Liver (tissue), 9 donors: ENCODE data around the gene SLC36A3. TPM values are rescaled to one million over a fixed set of nuclear protein-coding genes. Genes with fewer than 3 reads are reported as not detected.

Experiments
- DNase-seq: peaks from one replicate; pipeline ENCODE4 v3.0.0-alpha.2; 2017; ENCODE audit warnings: low spot score
- H3K27ac ChIP-seq, 2 donors: one replicate each; pipeline ENCODE4 v1.7.0; 2013; ENCODE audit warnings: inconsistent platforms in 2 of 2, low read length in 2 of 2, control low read depth in 1 of 2, low read depth in 1 of 2, mild to moderate bottlenecking in 1 of 2
- H3K27me3 ChIP-seq, 4 donors: one replicate each; pipeline versions ENCODE4 v1.6.1 to v1.7.0; 2013; ENCODE audit warnings: low read length in 3 of 4, inconsistent platforms in 1 of 4, mild to moderate bottlenecking in 1 of 4, moderate library complexity in 1 of 4; ENCODE audit not compliant: control insufficient read depth in 4 of 4, insufficient read depth in 4 of 4
- H3K36me3 ChIP-seq, 4 donors: one replicate each; pipeline versions ENCODE4 v1.6.1 to v1.7.0; 2013; ENCODE audit warnings: low read length in 3 of 4, mild to moderate bottlenecking in 3 of 4, low read depth in 1 of 4, moderate library complexity in 1 of 4; ENCODE audit not compliant: control insufficient read depth in 4 of 4, insufficient read depth in 3 of 4
- H3K4me1 ChIP-seq, 4 donors: one replicate each; pipeline versions ENCODE4 v1.6.1 to v1.7.0; 2013; ENCODE audit warnings: low read length in 3 of 4, mild to moderate bottlenecking in 3 of 4, moderate library complexity in 1 of 4; ENCODE audit not compliant: control insufficient read depth in 4 of 4, insufficient read depth in 4 of 4
- H3K4me3 ChIP-seq, 3 donors: one replicate each; pipeline versions ENCODE4 v1.6.1 to v1.7.0; 2013; ENCODE audit warnings: low read length in 3 of 3, control low read depth in 1 of 3, low read depth in 1 of 3, mild to moderate bottlenecking in 1 of 3
- H3K9ac ChIP-seq, 2 donors: one replicate each; pipeline ENCODE4 v1.7.0; 2013; ENCODE audit warnings: low read length in 2 of 2, mild to moderate bottlenecking in 2 of 2, moderate library complexity in 2 of 2, control low read depth in 1 of 2, low read depth in 1 of 2
- H3K9me3 ChIP-seq, 4 donors: one replicate each; pipeline versions ENCODE4 v1.6.1 to v1.7.0; 2013; ENCODE audit warnings: low read length in 3 of 4; ENCODE audit not compliant: control insufficient read depth in 4 of 4
- CTCF ChIP-seq: fragments of 150-350 bp; IDR thresholded peaks from 2 replicates; pipeline ENCODE4 v1.5.1; 2017; ENCODE audit warnings: improper control_type of control experiment, low read depth, low read length; ENCODE audit not compliant: missing input control
- EGR1 ChIP-seq, 2 donors: IDR thresholded peaks; 2 replicates each; pipeline ENCODE4 v1.6.1; 2016 to 2018; ENCODE audit warnings: antibody characterized with exemption in 2 of 2, low read depth in 2 of 2
- FOXA1 ChIP-seq: IDR thresholded peaks from 2 replicates; pipeline ENCODE4 v1.6.1; 2016; ENCODE audit warnings: antibody characterized with exemption
- FOXA2 ChIP-seq: IDR thresholded peaks from 2 replicates; pipeline ENCODE4 v1.6.1; 2016; ENCODE audit warnings: antibody characterized with exemption
- GABPA ChIP-seq, 2 donors: IDR thresholded peaks in 1 of 2; conservative IDR thresholded peaks in 1 of 2; 2 replicates each; pipeline ENCODE4 v1.6.1; 2016; ENCODE audit warnings: antibody characterized with exemption in 2 of 2, mild to moderate bottlenecking in 1 of 2, moderate library complexity in 1 of 2
- HNF4A ChIP-seq, 2 donors: conservative IDR thresholded peaks; 2 replicates each; pipeline ENCODE4 v1.6.1; 2016; ENCODE audit warnings: antibody characterized with exemption in 2 of 2, mild to moderate bottlenecking in 2 of 2
- HNF4G ChIP-seq: IDR thresholded peaks from 2 replicates; pipeline ENCODE4 v1.6.1; 2016; ENCODE audit warnings: antibody characterized with exemption
- JUND ChIP-seq, 2 donors: IDR thresholded peaks; 2 replicates each; pipeline ENCODE4 v1.6.1; 2016; ENCODE audit warnings: antibody characterized with exemption in 2 of 2
- MAX ChIP-seq: IDR thresholded peaks from 2 replicates; pipeline ENCODE4 v1.6.1; 2016; ENCODE audit warnings: antibody characterized with exemption
- NR2F2 ChIP-seq: IDR thresholded peaks from 2 replicates; pipeline ENCODE4 v1.6.1; 2016; ENCODE audit warnings: antibody characterized with exemption
- RAD21 ChIP-seq, 2 donors: IDR thresholded peaks; 2 replicates each; pipeline ENCODE4 v1.6.1; 2016; ENCODE audit warnings: antibody characterized with exemption in 2 of 2, mild to moderate bottlenecking in 2 of 2
- RXRA ChIP-seq, 2 donors: IDR thresholded peaks; 2 replicates each; pipeline ENCODE4 v1.6.1; 2017 to 2018; ENCODE audit warnings: antibody characterized with exemption in 2 of 2, mild to moderate bottlenecking in 1 of 2
- SP1 ChIP-seq: IDR thresholded peaks from 2 replicates; pipeline ENCODE4 v1.6.1; 2018; ENCODE audit warnings: antibody characterized with exemption, mild to moderate bottlenecking
- TAF1 ChIP-seq: conservative IDR thresholded peaks from 2 replicates; pipeline ENCODE4 v1.6.1; 2016; ENCODE audit warnings: antibody characterized with exemption, mild to moderate bottlenecking
- YY1 ChIP-seq: IDR thresholded peaks from 2 replicates; pipeline ENCODE4 v1.6.1; 2016; ENCODE audit warnings: antibody characterized with exemption, mild to moderate bottlenecking
- ZBTB33 ChIP-seq: IDR thresholded peaks from 2 replicates; pipeline ENCODE4 v1.6.1; 2016; ENCODE audit warnings: antibody characterized with exemption
- WGBS: extraction: QIAGEN DNeasy Blood & Tissue Kit; methylation state at CpG from one replicate; pipeline ENCODE4 v1.1.7; 2013; 5-methylcytosine and 5-hydroxymethylcytosine counted together
- polyA plus RNA-seq, 2 donors: library from polyadenylated mRNA; stranded (reverse) in 1 of 2; unstranded in 1 of 2; fragments of 200-250 nt in 1 of 2; fragments of >200 nt in 1 of 2; fragmentation: Nextera tagmentation in 1 of 2; extraction: Ambion mirVana in 1 of 2; gene quantifications; one replicate each; pipeline versions ENCODE4 v1.2.1 to v1.2.3, GENCODE V29; 2013 to 2015
- total RNA-seq, 2 donors: library from RNA; depleted of rRNA; stranded (reverse); fragments of >200 nt; gene quantifications; one replicate each; pipeline ENCODE4 v1.2.3, GENCODE V29; 2014
- TF ChIP-seq, protein P1 (sequence below): IDR thresholded peaks from 2 replicates; pipeline ENCODE4 v1.6.1; 2016; ENCODE audit warnings: antibody characterized with exemption
- TF ChIP-seq, protein P2 (sequence below): IDR thresholded peaks from 2 replicates; pipeline ENCODE4 v1.6.1; 2016; ENCODE audit warnings: antibody characterized with exemption, mild to moderate bottlenecking
- donor health status: healthy.
- donor health status: healthy.
- donor health status: healthy.
- donor health status: healthy.
- donor health status: healthy.

The SLC36A3 gene
- total and polyA plus RNA-seq, 4 donors, result not detected

- no peak for TF ChIP-seq EGR1 (IDR thresholded peaks at IDR 0.05; ENCODE audit: low read depth in 2 of 2)
- TF ChIP-seq SP1, result no peak
- no peak for TF ChIP-seq CTCF
- TF ChIP-seq JUND (IDR thresholded peaks at IDR 0.05), result no peak
- TF ChIP-seq FOXA2, result no peak
Measured at GRCh38 chr5:151249281-151249680, 54.3 kb downstream of the SLC36A3 start (continued).

DNA sequence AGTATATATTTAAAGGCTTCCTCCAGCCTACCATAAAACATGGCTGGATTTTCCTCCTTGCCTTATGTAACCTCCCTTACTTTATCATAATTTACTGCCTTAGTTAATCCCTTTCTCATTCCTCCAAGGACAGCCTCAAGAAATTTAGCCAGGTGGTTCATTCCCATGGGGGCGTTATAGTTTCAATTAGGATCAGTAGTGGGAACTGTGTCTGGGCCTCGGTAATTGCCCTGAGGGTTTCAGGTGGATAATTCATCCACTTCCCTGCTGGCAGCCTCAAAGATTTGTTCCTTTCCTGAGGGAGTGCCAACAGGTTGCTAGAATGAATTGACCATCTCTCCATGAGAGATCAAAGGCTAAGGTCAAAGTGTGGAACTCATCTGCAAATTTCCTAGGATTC is 54.9 kb downstream of the SLC36A3 start:
- 65% methylated on average over 2 of the region's 2 CpGs for WGBS
- H3K9me3 ChIP-seq, result no peaks in the 10 kb centered on the region
- no peak overlapping the region for H3K4me3 ChIP-seq
- H3K27me3 ChIP-seq, result no peaks in the 10 kb centered on the region
- H3K4me1 ChIP-seq, result peaks cover 8 to 32% (median 27%) of the 10 kb centered on the region in 4 donors
- DNase-seq, result no peak
- no peak overlapping the region for H3K9ac ChIP-seq
- peak overlapping the region; percentile 15 to 49 for H3K27ac ChIP-seq
- no peaks in the 10 kb centered on the region for H3K36me3 ChIP-seq
- TF ChIP-seq FOXA2, result no peak
- peak in 1 of 2 donors; percentile 35 for TF ChIP-seq HNF4A (conservative IDR thresholded peaks at IDR 0.05)
- TF ChIP-seq SP1, result no peak
- no peak for TF ChIP-seq HNF4G

DNA sequence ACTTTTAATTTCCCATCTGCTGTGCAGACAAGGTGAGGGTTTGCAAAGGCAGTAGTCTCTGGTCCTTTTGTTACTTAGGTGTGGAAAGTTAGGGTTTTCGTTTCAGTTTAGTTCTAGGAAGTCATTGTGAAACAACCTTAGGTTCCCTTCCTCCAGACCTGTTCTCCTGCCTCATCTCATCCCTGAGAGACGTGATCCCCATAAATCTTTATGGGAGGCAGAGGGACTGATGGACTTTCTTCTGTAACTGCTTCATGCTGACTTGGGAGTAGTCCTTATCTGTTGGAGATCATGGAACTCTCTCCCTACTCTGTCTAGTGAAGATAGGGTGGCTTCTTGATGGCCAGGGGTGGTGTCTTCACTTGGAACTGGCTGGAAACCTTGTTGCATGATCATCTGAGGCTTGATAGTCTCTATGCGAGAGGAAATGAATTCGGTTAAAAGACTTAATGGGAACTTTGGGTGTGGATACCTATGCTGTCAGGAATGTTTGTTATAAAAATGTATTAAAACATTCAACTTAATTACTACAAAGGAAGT is 57.8 kb downstream of the SLC36A3 start:
- H3K27me3 ChIP-seq, result no peaks in the 10 kb centered on the region
- no peak overlapping the region for H3K27ac ChIP-seq
- H3K9ac ChIP-seq, result no peak overlapping the region
- H3K9me3 ChIP-seq, result no peaks in the 10 kb centered on the region
- 87% methylated on average over 4 of the region's 4 CpGs for WGBS
- TF ChIP-seq CTCF, result no peak
- TF ChIP-seq MAX, result no peak
- no peak for TF ChIP-seq ZBTB33
- no peak for TF ChIP-seq SP1
- TF ChIP-seq GABPA (IDR thresholded peaks at IDR 0.05 in 1 of 2, conservative IDR thresholded peaks at IDR 0.05 in 1 of 2), result no peak
- no peak for TF ChIP-seq FOXA1
- no peak for TF ChIP-seq JUND (IDR thresholded peaks at IDR 0.05)
- no peak for TF ChIP-seq EGR1 (IDR thresholded peaks at IDR 0.05; ENCODE audit: low read depth in 2 of 2)
- no peak for TF ChIP-seq HNF4A (conservative IDR thresholded peaks at IDR 0.05)
- TF ChIP-seq RXRA (IDR thresholded peaks at IDR 0.05), result no peak
- TF ChIP-seq NR2F2, result no peak
- TF ChIP-seq, protein P1, sequence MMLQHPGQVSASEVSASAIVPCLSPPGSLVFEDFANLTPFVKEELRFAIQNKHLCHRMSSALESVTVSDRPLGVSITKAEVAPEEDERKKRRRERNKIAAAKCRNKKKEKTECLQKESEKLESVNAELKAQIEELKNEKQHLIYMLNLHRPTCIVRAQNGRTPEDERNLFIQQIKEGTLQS, result no peak
- no peak for TF ChIP-seq TAF1
- TF ChIP-seq FOXA2, result no peak
- TF ChIP-seq HNF4G, result no peak
- TF ChIP-seq YY1, result no peak
- no peak for TF ChIP-seq RAD21 (IDR thresholded peaks at IDR 0.05)
- TF ChIP-seq, protein P2, sequence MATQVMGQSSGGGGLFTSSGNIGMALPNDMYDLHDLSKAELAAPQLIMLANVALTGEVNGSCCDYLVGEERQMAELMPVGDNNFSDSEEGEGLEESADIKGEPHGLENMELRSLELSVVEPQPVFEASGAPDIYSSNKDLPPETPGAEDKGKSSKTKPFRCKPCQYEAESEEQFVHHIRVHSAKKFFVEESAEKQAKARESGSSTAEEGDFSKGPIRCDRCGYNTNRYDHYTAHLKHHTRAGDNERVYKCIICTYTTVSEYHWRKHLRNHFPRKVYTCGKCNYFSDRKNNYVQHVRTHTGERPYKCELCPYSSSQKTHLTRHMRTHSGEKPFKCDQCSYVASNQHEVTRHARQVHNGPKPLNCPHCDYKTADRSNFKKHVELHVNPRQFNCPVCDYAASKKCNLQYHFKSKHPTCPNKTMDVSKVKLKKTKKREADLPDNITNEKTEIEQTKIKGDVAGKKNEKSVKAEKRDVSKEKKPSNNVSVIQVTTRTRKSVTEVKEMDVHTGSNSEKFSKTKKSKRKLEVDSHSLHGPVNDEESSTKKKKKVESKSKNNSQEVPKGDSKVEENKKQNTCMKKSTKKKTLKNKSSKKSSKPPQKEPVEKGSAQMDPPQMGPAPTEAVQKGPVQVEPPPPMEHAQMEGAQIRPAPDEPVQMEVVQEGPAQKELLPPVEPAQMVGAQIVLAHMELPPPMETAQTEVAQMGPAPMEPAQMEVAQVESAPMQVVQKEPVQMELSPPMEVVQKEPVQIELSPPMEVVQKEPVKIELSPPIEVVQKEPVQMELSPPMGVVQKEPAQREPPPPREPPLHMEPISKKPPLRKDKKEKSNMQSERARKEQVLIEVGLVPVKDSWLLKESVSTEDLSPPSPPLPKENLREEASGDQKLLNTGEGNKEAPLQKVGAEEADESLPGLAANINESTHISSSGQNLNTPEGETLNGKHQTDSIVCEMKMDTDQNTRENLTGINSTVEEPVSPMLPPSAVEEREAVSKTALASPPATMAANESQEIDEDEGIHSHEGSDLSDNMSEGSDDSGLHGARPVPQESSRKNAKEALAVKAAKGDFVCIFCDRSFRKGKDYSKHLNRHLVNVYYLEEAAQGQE, result no peak
- peaks cover 8 to 12% (median 11%) of the 10 kb centered on the region in 4 donors for H3K4me1 ChIP-seq
- DNase-seq, result no peak
- H3K4me3 ChIP-seq, result no peak overlapping the region
- H3K36me3 ChIP-seq, result no peaks in the 10 kb centered on the region
